ENCODE results near the gene SLC16A3. TPM values are rescaled to one million over a fixed set of nuclear protein-coding genes. Genes with fewer than 3 reads are reported as not detected.
A peak's percentile ranks its signal among the peaks of the same experiment; 100 is the strongest.

Gene SLC16A3
- total RNA-seq, 1 donor from 2014 or later, result 68.8 TPM

- H3K4me3 Mint-ChIP-seq, result no peak overlapping the region
- no peak for DNase-seq (ENCODE audit: low spot score in 2 of 2, unreplicated experiment in 2 of 2)
- peak overlapping the region; percentile 81 for H3K27ac Mint-ChIP-seq
- peaks cover 19% of the 10 kb centered on the region for H3K36me3 Mint-ChIP-seq
- no peak for TF ChIP-seq CTCF (IDR thresholded peaks at IDR 0.05; ENCODE audit: unreplicated experiment)
- H3K9me3 Mint-ChIP-seq, result no peaks in the 10 kb centered on the region
- peaks cover 9% of the 10 kb centered on the region for H3K4me1 Mint-ChIP-seq
- no peaks in the 10 kb centered on the region for H3K27me3 Mint-ChIP-seq (ENCODE audit: low read depth)
Measured at GRCh38 chr17:82240506-82241182, 11.8 kb downstream of the SLC16A3 start.

- Mint-ChIP-seq H3K27ac (peak overlapping the region; percentile 51), H3K9me3 (no peaks in the 10 kb centered on the region), H3K27me3 (ENCODE audit: low read depth) (no peaks in the 10 kb centered on the region), H3K4me3 (no peak overlapping the region), H3K4me1 (peaks cover 6% of the 10 kb centered on the region), H3K36me3 (peaks cover 19% of the 10 kb centered on the region)
- no peak for DNase-seq (ENCODE audit: low spot score in 2 of 2, unreplicated experiment in 2 of 2)
- TF ChIP-seq CTCF (IDR thresholded peaks at IDR 0.05; ENCODE audit: unreplicated experiment), result no peak
Measured at GRCh38 chr17:82241183-82241925, 12.5 kb downstream of the SLC16A3 start.

GRCh38 chr17:82241926-82242697 is 13.3 kb downstream of the SLC16A3 start:
- Mint-ChIP-seq H3K36me3 (peaks cover 19% of the 10 kb centered on the region), H3K27ac (no peak overlapping the region), H3K9me3 (no peaks in the 10 kb centered on the region), H3K4me1 (peaks cover 6% of the 10 kb centered on the region), H3K4me3 (no peak overlapping the region), H3K27me3 (ENCODE audit: low read depth) (no peaks in the 10 kb centered on the region)
- DNase-seq (ENCODE audit: low spot score in 2 of 2, unreplicated experiment in 2 of 2), result no peak
- TF ChIP-seq CTCF (IDR thresholded peaks at IDR 0.05; ENCODE audit: unreplicated experiment), result no peak

- Mint-ChIP-seq H3K27ac (peak overlapping the region; percentile 21), H3K36me3 (peaks cover 16% of the 10 kb centered on the region), H3K27me3 (ENCODE audit: low read depth) (no peaks in the 10 kb centered on the region), H3K9me3 (no peaks in the 10 kb centered on the region), H3K4me1 (peaks cover 6% of the 10 kb centered on the region), H3K4me3 (no peak overlapping the region)
- no peak for TF ChIP-seq CTCF (IDR thresholded peaks at IDR 0.05; ENCODE audit: unreplicated experiment)
- DNase-seq (ENCODE audit: low spot score in 2 of 2, unreplicated experiment in 2 of 2), result no peak
Measured at GRCh38 chr17:82242698-82242976, 13.8 kb downstream of the SLC16A3 start.

GRCh38 chr17:82242977-82243647 is 14.3 kb downstream of the SLC16A3 start:
- Mint-ChIP-seq H3K9me3 (no peaks in the 10 kb centered on the region), H3K27me3 (ENCODE audit: low read depth) (no peaks in the 10 kb centered on the region), H3K36me3 (peaks cover 21% of the 10 kb centered on the region), H3K27ac (no peak overlapping the region), H3K4me1 (peaks cover 6% of the 10 kb centered on the region), H3K4me3 (no peak overlapping the region)
- no peak for TF ChIP-seq CTCF (IDR thresholded peaks at IDR 0.05; ENCODE audit: unreplicated experiment)
- DNase-seq (ENCODE audit: low spot score in 2 of 2, unreplicated experiment in 2 of 2), result no peak
